GM23338 (cell line): ENCODE results near the gene ZNF865. TPM values are rescaled to one million over a fixed set of nuclear protein-coding genes. Genes with fewer than 3 reads are reported as not detected.

Experiments
- CREB1 ChIP-seq: fragments of 250-450 bp; sonication (Bioruptor Pico); IDR thresholded peaks from 2 replicates; pipeline ENCODE4 v1.5.0; 2020; ENCODE audit warnings: low read depth, mild to moderate bottlenecking, moderate library complexity
- EZH2 ChIP-seq: fragments of 200-600 bp; sonication (generic); IDR thresholded peaks from one replicate; pipeline ENCODE4 v1.8.0; 2017; ENCODE audit warnings: antibody characterized with exemption, mild to moderate bottlenecking, low read depth; ENCODE audit not compliant: unreplicated experiment
- POLR2AphosphoS5 ChIP-seq: IDR thresholded peaks from 2 replicates; pipeline ENCODE4 v1.6.1; 2016; ENCODE audit warnings: antibody characterized with exemption, low read depth
- STAT1 ChIP-seq: IDR thresholded peaks from one replicate; pipeline ENCODE4 v1.6.1; 2016; ENCODE audit warnings: antibody characterized with exemption; ENCODE audit not compliant: unreplicated experiment
- ZNF114 ChIP-seq: fragments of 250-450 bp; sonication (Bioruptor Pico); IDR thresholded peaks from 2 replicates; pipeline ENCODE4 v1.5.0; 2020; ENCODE audit warnings: mild to moderate bottlenecking, moderate library complexity
- ZNF331 ChIP-seq: fragments of 250-450 bp; sonication (Bioruptor Pico); IDR thresholded peaks from 2 replicates; pipeline ENCODE4 v1.5.0; 2020; ENCODE audit warnings: low read depth, mild to moderate bottlenecking, moderate library complexity
- polyA plus RNA-seq: library from polyadenylated mRNA; unstranded; fragments of >200 nt; fragmentation: Nextera tagmentation; extraction: Ambion mirVana; gene quantifications from 2 replicates; pipeline ENCODE4 v1.2.1, GENCODE V29; 2016
- total RNA-seq: library from RNA; depleted of rRNA; stranded (reverse); fragments of >200 nt; shearing (Covaris generic); gene quantifications from 2 replicates; pipeline ENCODE4 v1.2.3, GENCODE V29; 2014; rRNA removed
- TF ChIP-seq, protein P1 (sequence below): IDR thresholded peaks from one replicate; pipeline ENCODE4 v1.6.1; 2018; ENCODE audit warnings: antibody characterized with exemption; ENCODE audit not compliant: unreplicated experiment
- TF ChIP-seq, protein P2 (sequence below): IDR thresholded peaks from 2 replicates; pipeline ENCODE4 v1.6.1; 2016; ENCODE audit warnings: antibody characterized with exemption
- TF ChIP-seq, protein P3 (sequence below), 2 experiments: fragments of 200-600 bp in 1 of 2; sonication (generic) in 1 of 2; conservative IDR thresholded peaks; 2 replicates each; pipeline versions ENCODE4 v1.5.1 to v1.6.1; 2016 to 2017; ENCODE audit warnings: antibody characterized with exemption in 2 of 2, low read depth in 2 of 2, mild to moderate bottlenecking in 2 of 2, moderate library complexity in 1 of 2

The ZNF865 gene
- total and polyA plus RNA-seq, 2 experiments from 2014 or later: 2.2 to 12.1 TPM

DNA sequence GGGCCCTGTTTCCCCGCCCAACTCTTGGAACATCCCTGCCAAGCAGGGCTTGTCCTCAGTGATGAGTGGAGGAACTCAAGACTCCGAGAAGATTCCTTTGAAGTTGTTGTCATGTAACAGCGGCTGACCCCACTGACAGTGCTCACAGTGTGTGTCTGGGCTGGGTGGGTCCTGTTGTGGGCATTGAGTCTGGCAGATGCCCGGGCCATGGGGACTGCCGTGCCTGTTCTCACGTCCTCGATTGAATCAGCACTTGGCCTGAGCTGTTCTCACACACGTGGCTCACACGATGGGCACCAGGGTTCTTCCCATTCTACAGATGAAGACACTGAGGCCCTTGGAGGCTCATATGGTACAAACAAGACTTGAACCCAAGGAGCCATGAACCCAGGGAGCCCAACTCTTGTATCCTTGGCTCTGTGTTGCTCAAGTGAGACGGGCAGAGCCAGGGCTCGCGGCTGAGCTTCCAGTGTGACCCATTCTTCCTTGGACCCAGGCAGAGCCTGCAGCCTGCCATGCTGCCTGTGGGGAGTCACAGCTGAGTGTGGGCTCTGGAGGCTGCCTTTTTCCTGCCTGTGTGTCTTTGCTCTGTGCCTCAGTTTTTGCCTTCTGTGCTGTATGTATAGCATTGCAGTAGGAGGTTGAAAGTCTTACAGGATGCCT, 61.0 kb downstream of the ZNF865 start (continued):
- TF ChIP-seq, protein P1, sequence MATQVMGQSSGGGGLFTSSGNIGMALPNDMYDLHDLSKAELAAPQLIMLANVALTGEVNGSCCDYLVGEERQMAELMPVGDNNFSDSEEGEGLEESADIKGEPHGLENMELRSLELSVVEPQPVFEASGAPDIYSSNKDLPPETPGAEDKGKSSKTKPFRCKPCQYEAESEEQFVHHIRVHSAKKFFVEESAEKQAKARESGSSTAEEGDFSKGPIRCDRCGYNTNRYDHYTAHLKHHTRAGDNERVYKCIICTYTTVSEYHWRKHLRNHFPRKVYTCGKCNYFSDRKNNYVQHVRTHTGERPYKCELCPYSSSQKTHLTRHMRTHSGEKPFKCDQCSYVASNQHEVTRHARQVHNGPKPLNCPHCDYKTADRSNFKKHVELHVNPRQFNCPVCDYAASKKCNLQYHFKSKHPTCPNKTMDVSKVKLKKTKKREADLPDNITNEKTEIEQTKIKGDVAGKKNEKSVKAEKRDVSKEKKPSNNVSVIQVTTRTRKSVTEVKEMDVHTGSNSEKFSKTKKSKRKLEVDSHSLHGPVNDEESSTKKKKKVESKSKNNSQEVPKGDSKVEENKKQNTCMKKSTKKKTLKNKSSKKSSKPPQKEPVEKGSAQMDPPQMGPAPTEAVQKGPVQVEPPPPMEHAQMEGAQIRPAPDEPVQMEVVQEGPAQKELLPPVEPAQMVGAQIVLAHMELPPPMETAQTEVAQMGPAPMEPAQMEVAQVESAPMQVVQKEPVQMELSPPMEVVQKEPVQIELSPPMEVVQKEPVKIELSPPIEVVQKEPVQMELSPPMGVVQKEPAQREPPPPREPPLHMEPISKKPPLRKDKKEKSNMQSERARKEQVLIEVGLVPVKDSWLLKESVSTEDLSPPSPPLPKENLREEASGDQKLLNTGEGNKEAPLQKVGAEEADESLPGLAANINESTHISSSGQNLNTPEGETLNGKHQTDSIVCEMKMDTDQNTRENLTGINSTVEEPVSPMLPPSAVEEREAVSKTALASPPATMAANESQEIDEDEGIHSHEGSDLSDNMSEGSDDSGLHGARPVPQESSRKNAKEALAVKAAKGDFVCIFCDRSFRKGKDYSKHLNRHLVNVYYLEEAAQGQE: no peak
- TF ChIP-seq, protein P2, sequence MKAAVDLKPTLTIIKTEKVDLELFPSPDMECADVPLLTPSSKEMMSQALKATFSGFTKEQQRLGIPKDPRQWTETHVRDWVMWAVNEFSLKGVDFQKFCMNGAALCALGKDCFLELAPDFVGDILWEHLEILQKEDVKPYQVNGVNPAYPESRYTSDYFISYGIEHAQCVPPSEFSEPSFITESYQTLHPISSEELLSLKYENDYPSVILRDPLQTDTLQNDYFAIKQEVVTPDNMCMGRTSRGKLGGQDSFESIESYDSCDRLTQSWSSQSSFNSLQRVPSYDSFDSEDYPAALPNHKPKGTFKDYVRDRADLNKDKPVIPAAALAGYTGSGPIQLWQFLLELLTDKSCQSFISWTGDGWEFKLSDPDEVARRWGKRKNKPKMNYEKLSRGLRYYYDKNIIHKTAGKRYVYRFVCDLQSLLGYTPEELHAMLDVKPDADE: no peak
- no peak for TF ChIP-seq CREB1
- no peak for TF ChIP-seq STAT1
- TF ChIP-seq ZNF114: no peak
- TF ChIP-seq POLR2AphosphoS5: no peak
- no peak for TF ChIP-seq EZH2
- TF ChIP-seq, protein P3, sequence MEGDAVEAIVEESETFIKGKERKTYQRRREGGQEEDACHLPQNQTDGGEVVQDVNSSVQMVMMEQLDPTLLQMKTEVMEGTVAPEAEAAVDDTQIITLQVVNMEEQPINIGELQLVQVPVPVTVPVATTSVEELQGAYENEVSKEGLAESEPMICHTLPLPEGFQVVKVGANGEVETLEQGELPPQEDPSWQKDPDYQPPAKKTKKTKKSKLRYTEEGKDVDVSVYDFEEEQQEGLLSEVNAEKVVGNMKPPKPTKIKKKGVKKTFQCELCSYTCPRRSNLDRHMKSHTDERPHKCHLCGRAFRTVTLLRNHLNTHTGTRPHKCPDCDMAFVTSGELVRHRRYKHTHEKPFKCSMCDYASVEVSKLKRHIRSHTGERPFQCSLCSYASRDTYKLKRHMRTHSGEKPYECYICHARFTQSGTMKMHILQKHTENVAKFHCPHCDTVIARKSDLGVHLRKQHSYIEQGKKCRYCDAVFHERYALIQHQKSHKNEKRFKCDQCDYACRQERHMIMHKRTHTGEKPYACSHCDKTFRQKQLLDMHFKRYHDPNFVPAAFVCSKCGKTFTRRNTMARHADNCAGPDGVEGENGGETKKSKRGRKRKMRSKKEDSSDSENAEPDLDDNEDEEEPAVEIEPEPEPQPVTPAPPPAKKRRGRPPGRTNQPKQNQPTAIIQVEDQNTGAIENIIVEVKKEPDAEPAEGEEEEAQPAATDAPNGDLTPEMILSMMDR (conservative IDR thresholded peaks at IDR 0.05; ENCODE audit: low read depth in 2 of 2): no peak
- TF ChIP-seq ZNF331 (CRISPR knock-in tag): no peak

Other genes with a start within 250 kb of the ZNF865 start
- not detected in 2 replicates for gene GARIN5B, start 242.4 kb upstream of the ZNF865 start, total RNA-seq
- gene GARIN5B, start 242.4 kb upstream of the ZNF865 start, polyA plus RNA-seq: not detected in 2 replicates
- gene IL11, start 235.2 kb upstream of the ZNF865 start, total RNA-seq: 1.1 and 2.2 TPM in 2 replicates
- gene IL11, start 235.2 kb upstream of the ZNF865 start, polyA plus RNA-seq: 0.58 and 1.7 TPM in 2 replicates
- gene TMEM190, start 228.8 kb upstream of the ZNF865 start, total RNA-seq: not detected in 2 replicates
- 4.2 and 4.8 TPM in 2 replicates for gene TMEM190, start 228.8 kb upstream of the ZNF865 start, polyA plus RNA-seq
- gene TMEM238, start 221.4 kb upstream of the ZNF865 start, total RNA-seq: 4.1 and 7.5 TPM in 2 replicates
- gene TMEM238, start 221.4 kb upstream of the ZNF865 start, polyA plus RNA-seq: 0.55 and 0.59 TPM in 2 replicates
- gene RPL28, start 219.7 kb upstream of the ZNF865 start, total RNA-seq: 463 and 737 TPM in 2 replicates
- gene RPL28, start 219.7 kb upstream of the ZNF865 start, polyA plus RNA-seq: 1,528 and 1,802 TPM in 2 replicates
- 363 and 469 TPM in 2 replicates for gene UBE2S, start 197.9 kb upstream of the ZNF865 start, total RNA-seq
- 523 and 533 TPM in 2 replicates for gene UBE2S, start 197.9 kb upstream of the ZNF865 start, polyA plus RNA-seq
- gene SHISA7, start 162.3 kb upstream of the ZNF865 start, total RNA-seq: 1.4 and 1.6 TPM in 2 replicates
- 0.32 and 0.37 TPM in 2 replicates for gene SHISA7, start 162.3 kb upstream of the ZNF865 start, polyA plus RNA-seq
- gene ISOC2, start 144.0 kb upstream of the ZNF865 start, total RNA-seq: 82.1 and 85.2 TPM in 2 replicates
- gene ISOC2, start 144.0 kb upstream of the ZNF865 start, polyA plus RNA-seq: 62.6 and 76.5 TPM in 2 replicates
- gene C19orf85, start 140.9 kb upstream of the ZNF865 start, total RNA-seq: 0.85 and 1.7 TPM in 2 replicates
- 2.1 and 3.4 TPM in 2 replicates for gene C19orf85, start 140.9 kb upstream of the ZNF865 start, polyA plus RNA-seq
- 10.7 and 12.7 TPM in 2 replicates for gene ZNF628, start 129.0 kb upstream of the ZNF865 start, total RNA-seq
- gene ZNF628, start 129.0 kb upstream of the ZNF865 start, polyA plus RNA-seq: 3.9 and 4.9 TPM in 2 replicates
- 25.4 and 27.8 TPM in 2 replicates for gene NAT14, start 120.5 kb upstream of the ZNF865 start, total RNA-seq
- gene NAT14, start 120.5 kb upstream of the ZNF865 start, polyA plus RNA-seq: 39.6 and 45.5 TPM in 2 replicates
- 0.69 and 1.2 TPM in 2 replicates for gene SSC5D, start 117.2 kb upstream of the ZNF865 start, total RNA-seq
- gene SSC5D, start 117.2 kb upstream of the ZNF865 start, polyA plus RNA-seq: 0.14 and 0.23 TPM in 2 replicates
- gene SBK2, start 68.5 kb upstream of the ZNF865 start, total RNA-seq: 2.0 and 3.5 TPM in 2 replicates
- 0.82 and 1.1 TPM in 2 replicates for gene SBK2, start 68.5 kb upstream of the ZNF865 start, polyA plus RNA-seq
- 0.23 and 0.94 TPM in 2 replicates for gene SBK3, start 60.1 kb upstream of the ZNF865 start, total RNA-seq
- gene SBK3, start 60.1 kb upstream of the ZNF865 start, polyA plus RNA-seq: 0.27 and 0.80 TPM in 2 replicates
- 8.4 and 12.2 TPM in 2 replicates for gene ZNF579, start 24.8 kb upstream of the ZNF865 start, total RNA-seq
- 7.3 and 8.6 TPM in 2 replicates for gene ZNF579, start 24.8 kb upstream of the ZNF865 start, polyA plus RNA-seq
- gene FIZ1, start 6.1 kb upstream of the ZNF865 start, total RNA-seq: 10.1 and 12.6 TPM in 2 replicates
- 5.3 and 5.4 TPM in 2 replicates for gene FIZ1, start 6.1 kb upstream of the ZNF865 start, polyA plus RNA-seq
- gene ZNF524, start 5.4 kb upstream of the ZNF865 start, total RNA-seq: 8.3 and 16.5 TPM in 2 replicates
- 5.7 and 6.0 TPM in 2 replicates for gene ZNF524, start 5.4 kb upstream of the ZNF865 start, polyA plus RNA-seq
- gene ZNF784, start 18.9 kb downstream of the ZNF865 start, total RNA-seq: 5.6 and 6.7 TPM in 2 replicates
- 1.5 and 1.6 TPM in 2 replicates for gene ZNF784, start 18.9 kb downstream of the ZNF865 start, polyA plus RNA-seq
- gene ZNF580, start 35.4 kb downstream of the ZNF865 start, total RNA-seq: 10.9 and 18.7 TPM in 2 replicates
- gene ZNF580, start 35.4 kb downstream of the ZNF865 start, polyA plus RNA-seq: 23.6 and 23.9 TPM in 2 replicates
- gene ZNF581, start 38.0 kb downstream of the ZNF865 start, total RNA-seq: 67.2 and 87.6 TPM in 2 replicates
- 48.5 and 50.7 TPM in 2 replicates for gene ZNF581, start 38.0 kb downstream of the ZNF865 start, polyA plus RNA-seq
- gene CCDC106, start 42.6 kb downstream of the ZNF865 start, total RNA-seq: 8.2 and 12.0 TPM in 2 replicates
- 17.6 and 19.9 TPM in 2 replicates for gene CCDC106, start 42.6 kb downstream of the ZNF865 start, polyA plus RNA-seq
- gene U2AF2, start 49.4 kb downstream of the ZNF865 start, total RNA-seq: 233 and 234 TPM in 2 replicates
- 73.1 and 75.2 TPM in 2 replicates for gene U2AF2, start 49.4 kb downstream of the ZNF865 start, polyA plus RNA-seq
- gene EPN1, start 69.6 kb downstream of the ZNF865 start, total RNA-seq: 208 and 223 TPM in 2 replicates
- 47.1 and 48.9 TPM in 2 replicates for gene EPN1, start 69.6 kb downstream of the ZNF865 start, polyA plus RNA-seq
- gene NLRP9, start 132.8 kb downstream of the ZNF865 start, total RNA-seq: not detected in 2 replicates
- not detected in 2 replicates for gene NLRP9, start 132.8 kb downstream of the ZNF865 start, polyA plus RNA-seq
- gene RFPL4A, start 153.4 kb downstream of the ZNF865 start, total RNA-seq: not detected in 2 replicates
- not detected in 2 replicates for gene RFPL4A, start 153.4 kb downstream of the ZNF865 start, polyA plus RNA-seq
- not detected in 2 replicates for gene RFPL4AL1, start 163.5 kb downstream of the ZNF865 start, total RNA-seq
- gene RFPL4AL1, start 163.5 kb downstream of the ZNF865 start, polyA plus RNA-seq: not detected in 2 replicates
- not detected in 2 replicates for gene NLRP11, start 226.4 kb downstream of the ZNF865 start, total RNA-seq
- gene NLRP11, start 226.4 kb downstream of the ZNF865 start, polyA plus RNA-seq: not detected in 2 replicates
- 0.19 TPM in 1 of 2 replicates, not detected in the other for gene NLRP4, start 230.9 kb downstream of the ZNF865 start, total RNA-seq
- not detected in 2 replicates for gene NLRP4, start 230.9 kb downstream of the ZNF865 start, polyA plus RNA-seq